GM13976 (cell line): ENCODE data around the gene KRT6A.

Source experiments
- DNase-seq: peaks from one replicate; pipeline ENCODE4 v3.0.0; 2012; ENCODE audit warnings: low spot score
- CTCF ChIP-seq: IDR thresholded peaks from 2 replicates; pipeline ENCODE4 v1.5.1; 2012; ENCODE audit warnings: borderline replicate concordance, mild to moderate bottlenecking; ENCODE audit not compliant: insufficient read depth; ENCODE audit errors: extremely low read depth, missing control alignments, control extremely low read depth
- in situ Hi-C: fragments of 300-500 bp; cut with MboI; formaldehyde crosslinking; loops from one replicate; pipeline ENCODE4 v1.12.0; 2022; ENCODE audit warnings: low sequenced_read_pairs, mixed read lengths, inconsistent platforms; ENCODE audit not compliant: unreplicated experiment

Gene KRT6A

GRCh38 chr12:52537101-52537500 is 44.0 kb upstream of the KRT6A start:
- no peak for DNase-seq
- no peak for TF ChIP-seq CTCF
- in situ Hi-C loops: no loop called here

- no peak for TF ChIP-seq CTCF
- DNase-seq: no peak
- in situ Hi-C loops: no loop called here
Measured at GRCh38 chr12:52535574-52535973, 42.5 kb upstream of the KRT6A start.

GRCh38 chr12:52534482-52534881 is 41.4 kb upstream of the KRT6A start:
- no peak for DNase-seq
- TF ChIP-seq CTCF: no peak
- in situ Hi-C loops: no loop called here

GRCh38 chr12:52533686-52534470 is 40.8 kb upstream of the KRT6A start:
- DNase-seq: no peak
- in situ Hi-C loops: no loop called here
- no peak for TF ChIP-seq CTCF

- TF ChIP-seq CTCF: no peak
- DNase-seq: no peak
- in situ Hi-C loops: no loop called here
Measured at GRCh38 chr12:52532636-52533035, 39.6 kb upstream of the KRT6A start.

GRCh38 chr12:52531566-52532300 is 38.7 kb upstream of the KRT6A start:
- no peak for TF ChIP-seq CTCF
- in situ Hi-C loops: no loop called here
- no peak for DNase-seq

- DNase-seq: no peak
- no peak for TF ChIP-seq CTCF
- in situ Hi-C loops: no loop called here
Measured at GRCh38 chr12:52530905-52531304, 37.8 kb upstream of the KRT6A start.
